GM12878 (cell line): ENCODE results near the gene TM7SF3. TPM values are rescaled to one million over a fixed set of nuclear protein-coding genes. Genes with fewer than 3 reads are reported as not detected.
A peak's percentile ranks its signal among the peaks of the same experiment; 100 is the strongest.

Experiments used
- ATAC-seq: fragments of 200-7000 bp; cut with Tn5 transposase; 3 replicates; pipeline ENCODE4 v1.9.1; 2020; ENCODE audit warnings: mild to moderate bottlenecking, moderate library complexity
- BruUV-seq: library from RNA; stranded (reverse); fragments of 400-500 nt; replicated peaks from 2 replicates; lab custom pipeline; 2021; lab: Mats Ljungman, UMichigan
- CTCF ChIA-PET: fragments of 300-600 bp; sonication (Branson Sonifier 250); formaldehyde crosslinking; extraction: SDS; loops from one replicate; lab custom pipeline; 2021; ENCODE audit warnings: inconsistent platforms; lab: Yijun Ruan, JAX
- POLR2A ChIA-PET: fragments of 350-600 bp; formaldehyde crosslinking; extraction: SDS; loops from one replicate; lab custom pipeline; 2021; ENCODE audit warnings: inconsistent platforms; lab: Charles Lee
- RAD21 ChIA-PET: fragments of 300-600 bp; sonication (Branson Sonifier 250); formaldehyde crosslinking; loops from one replicate; lab custom pipeline; 2023; ENCODE audit warnings: antibody characterized with exemption; ENCODE audit not compliant: unreplicated experiment; lab: Charles Lee
- SMC1A ChIA-PET: fragments of 300-600 bp; sonication (Branson Sonifier 250); formaldehyde crosslinking; loops from one replicate; lab custom pipeline; 2023; ENCODE audit not compliant: unreplicated experiment, uncharacterized antibody; lab: Charles Lee
- DNase-seq: peaks from one replicate; pipeline ENCODE4 v3.0.0-alpha.2; 2011; ENCODE audit warnings: low read depth, low spot score
- FAIRE-seq: peaks from 3 replicates; lab custom pipeline; 2011; peaks lifted over from hg19 to GRCh38; lab: Jason Lieb, UNC
- H2AFZ ChIP-seq: 2 replicates; pipeline ENCODE4 v1.6.0; 2011; ENCODE audit warnings: low read depth, low read length, control low read depth; ENCODE audit not compliant: control insufficient read depth
- H3K27ac ChIP-seq: 2 replicates; pipeline ENCODE4 v1.5.1; 2011; ENCODE audit warnings: control low read depth; ENCODE audit not compliant: control insufficient read depth, insufficient read depth
- H3K27me3 ChIP-seq, 2 experiments: replicated peaks in 1 of 2; 2 replicates each; pipeline versions ENCODE4 v1.6.0 to v1.6.1; 2011; ENCODE audit warnings: low read length in 1 of 2; ENCODE audit not compliant: control insufficient read depth in 2 of 2, insufficient read depth in 2 of 2
- H3K36me3 ChIP-seq, 2 experiments: 2 replicates each; pipeline ENCODE4 v1.5.1; 2011; ENCODE audit warnings: low read length in 1 of 2; ENCODE audit not compliant: control insufficient read depth in 2 of 2, insufficient read depth in 2 of 2
- H3K4me1 ChIP-seq: 2 replicates; pipeline ENCODE4 v1.6.1; 2011; ENCODE audit warnings: mild to moderate bottlenecking, low read length, moderate library complexity, mixed read lengths; ENCODE audit not compliant: control insufficient read depth, insufficient read depth
- H3K4me2 ChIP-seq: 2 replicates; pipeline ENCODE4 v1.6.0; 2011; ENCODE audit warnings: control low read depth; ENCODE audit not compliant: control insufficient read depth, insufficient read depth
- H3K4me3 ChIP-seq: fragments of 200-600 bp; sonication (generic); 2 replicates; pipeline ENCODE4 v1.5.1; 2016
- H3K79me2 ChIP-seq: 2 replicates; pipeline ENCODE4 v1.6.0; 2011; ENCODE audit warnings: low read length; ENCODE audit not compliant: control insufficient read depth, insufficient read depth
- H3K9ac ChIP-seq: 2 replicates; pipeline ENCODE4 v1.8.0; 2011; ENCODE audit warnings: low read length, control low read depth, mixed read lengths; ENCODE audit not compliant: control insufficient read depth, insufficient read depth
- H3K9me3 ChIP-seq: replicated peaks from 3 replicates; pipeline ENCODE4 v1.5.1; 2011; ENCODE audit warnings: mild to moderate bottlenecking, low read length; ENCODE audit not compliant: control insufficient read depth, insufficient read depth
- H4K20me1 ChIP-seq: 2 replicates; pipeline ENCODE4 v1.6.0; 2011; ENCODE audit not compliant: control insufficient read depth, insufficient read depth
- BMI1 ChIP-seq: fragments of 450-650 bp; IDR thresholded peaks from 2 replicates; pipeline ENCODE4 v1.6.1; 2016; ENCODE audit warnings: mild to moderate bottlenecking, moderate library complexity, borderline replicate concordance
- EP300 ChIP-seq, 2 experiments: fragments of 150-350 bp in 1 of 2; IDR thresholded peaks; 2 replicates each; pipeline ENCODE4 v1.6.1; 2011 to 2012; ENCODE audit warnings: low read depth in 2 of 2, low read length in 2 of 2, borderline replicate concordance in 1 of 2, improper control_type of control experiment in 1 of 2, inconsistent platforms in 1 of 2; ENCODE audit not compliant: control insufficient read depth in 1 of 2
- ESRRA ChIP-seq: IDR thresholded peaks from 2 replicates; pipeline ENCODE4 v1.6.1; 2012; ENCODE audit warnings: mild to moderate bottlenecking, low read length, improper control_type of control experiment
- FOXM1 ChIP-seq: IDR thresholded peaks from 2 replicates; pipeline ENCODE4 v1.6.1; 2012; ENCODE audit warnings: low read depth, mild to moderate bottlenecking, inconsistent platforms, low read length, moderate library complexity
- PAX5 ChIP-seq: IDR thresholded peaks from 2 replicates; pipeline ENCODE4 v1.6.1; 2011; ENCODE audit warnings: low read depth, low read length, borderline replicate concordance
- SKIL ChIP-seq: fragments of 450-650 bp; IDR thresholded peaks from 2 replicates; pipeline ENCODE4 v1.6.1; 2017; ENCODE audit warnings: mild to moderate bottlenecking, low read depth, inconsistent platforms; ENCODE audit not compliant: poor library complexity, severe bottlenecking
- TBL1XR1 ChIP-seq: IDR thresholded peaks from 2 replicates; pipeline ENCODE4 v1.6.1; 2012; ENCODE audit warnings: low read depth, low read length, improper control_type of control experiment
- WGBS: methylation state at CpG from one replicate; pipeline ENCODE4 v1.1.6; 2016; ENCODE audit warnings: low lambda C conversion rate; ENCODE audit not compliant: insufficient replicate concordance, insufficient coverage; ENCODE audit errors: missing lambda C conversion rate; 5-methylcytosine and 5-hydroxymethylcytosine counted together
- in situ Hi-C: fragments of 300-500 bp; cut with MboI; formaldehyde crosslinking; loops from 9 replicates; pipeline ENCODE4 v1.14.3; 2018; ENCODE audit warnings: mixed read lengths
- intact Hi-C: fragments of 100-400 bp; cut with micrococcal nuclease; formaldehyde crosslinking; loops from one replicate; pipeline ENCODE4 v1.14.2; 2022; ENCODE audit not compliant: unreplicated experiment
- polyA plus RNA-seq, 11 experiments: library from polyadenylated mRNA; depleted of rRNA in 4 of 11; unstranded in 6 of 11; stranded (reverse) in 5 of 11; fragments of >200 nt; fragmentation: Nextera tagmentation in 4 of 11; fragmentation: Illumina TruSeq in 1 of 11; extraction: Ambion mirVana in 4 of 11; extraction: Trizol in 1 of 11; gene quantifications; 1 replicate in 1 of 11; 2 replicates in 10 of 11; pipeline versions ENCODE4 v1.2.1 to v1.2.3, GENCODE V29; 2011 to 2016; ENCODE audit warnings: inconsistent platforms in 2 of 11, missing spikeins in 2 of 11, low read depth in 1 of 11
- total RNA-seq, 4 experiments: library from RNA; depleted of rRNA in 3 of 4; stranded (reverse); fragments of >200 nt in 3 of 4; fragmentation: Illumina TruSeq in 1 of 4; extraction: Trizol in 1 of 4; gene quantifications; 2 replicates each; pipeline versions ENCODE4 v1.2.1 to v1.2.3, GENCODE V29; 2013 to 2021
- TF ChIP-seq, protein P1 (sequence below): IDR thresholded peaks from 2 replicates; pipeline ENCODE4 v1.6.1; 2012; ENCODE audit warnings: low read depth, low read length, improper control_type of control experiment

The TM7SF3 gene
- total and polyA plus RNA-seq, 10 of the 15 experiments (the other 5 are each of a cell fraction or from before 2014, with no cell fraction given): 31.4 to 341 (median 74.8) TPM

DNA sequence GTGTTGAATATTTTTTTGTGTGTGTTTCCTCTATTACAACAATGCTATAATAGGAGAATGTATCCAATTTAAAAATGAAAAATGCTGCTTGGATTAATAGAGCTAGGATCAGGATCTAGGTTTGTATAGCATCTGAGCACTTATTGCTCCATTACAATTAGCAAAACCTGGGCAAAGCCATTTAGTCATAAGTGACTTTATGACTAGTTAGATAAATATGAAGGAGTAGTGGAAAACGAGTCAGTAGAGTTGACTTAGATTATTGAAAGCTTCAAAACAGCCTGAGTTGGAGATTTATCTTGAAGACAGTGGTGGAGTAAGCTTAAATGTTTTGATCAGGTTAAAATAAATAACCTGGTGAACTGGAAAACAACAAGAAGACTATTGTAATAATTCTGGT is 10.9 kb upstream of the TM7SF3 start:
- 0% methylated on average over 1 of the region's 1 CpG for WGBS
- FAIRE-seq: no peak

More for the DNA sequence above, 10.9 kb upstream of the TM7SF3 start:
- Histone ChIP-seq H3K4me1 (peaks cover 4% of the 10 kb centered on the region; the same call in 1 of the 2 replicates), H3K9me3 (no peaks in the 10 kb centered on the region), H3K79me2 (peaks cover 39% of the 10 kb centered on the region), H3K4me2 (peak overlapping the region; percentile 14; the same call in 1 of the 2 replicates), H4K20me1 (no peaks in the 10 kb centered on the region), H3K9ac (no peak overlapping the region), H3K4me3 (peak overlapping the region; percentile 91; the same call in 1 of the 2 replicates), H2AFZ (no peak overlapping the region), H3K27ac (no peak overlapping the region), H3K27me3 (no peaks in the 10 kb centered on the region), H3K36me3 (peaks cover 0 to 14% of the 10 kb centered on the region in 2 experiments; a peak in 3 of 4 replicates)
- BruUV-seq: no TSS peak
- ATAC-seq: no peak
- in situ Hi-C loops (no loop called here), intact Hi-C loops (no loop called here)
- CTCF ChIA-PET: interaction anchor here (0.7 to 15.9 kb wide), 7 partner anchors 10 to 360 kb away, joined by 3 to 294 read pairs (median 5); no protein-coding TSS in a partner anchor
- SMC1A ChIA-PET: interaction anchor here (0.5 to 11.1 kb wide), 7 partner anchors 9 to 281 kb away, joined by 3 to 198 read pairs (median 5); partner anchors contain the start of gene TM7SF3
- RAD21 ChIA-PET: interaction anchor here (1.1 to 6.8 kb wide), 4 partner anchors 11 to 280 kb away, joined by 3 to 81 read pairs (median 19); partner anchors contain the start of gene TM7SF3
- no peak for TF ChIP-seq ESRRA
- no peak for TF ChIP-seq PAX5
- no peak for TF ChIP-seq BMI1
- no peak for TF ChIP-seq EP300 (IDR thresholded peaks at IDR 0.05; ENCODE audit: borderline replicate concordance in 1 of 2, control insufficient read depth in 1 of 2, low read depth in 2 of 2, low read length in 2 of 2)
- TF ChIP-seq SKIL: no peak
- TF ChIP-seq TBL1XR1: no peak
- TF ChIP-seq, protein P1, sequence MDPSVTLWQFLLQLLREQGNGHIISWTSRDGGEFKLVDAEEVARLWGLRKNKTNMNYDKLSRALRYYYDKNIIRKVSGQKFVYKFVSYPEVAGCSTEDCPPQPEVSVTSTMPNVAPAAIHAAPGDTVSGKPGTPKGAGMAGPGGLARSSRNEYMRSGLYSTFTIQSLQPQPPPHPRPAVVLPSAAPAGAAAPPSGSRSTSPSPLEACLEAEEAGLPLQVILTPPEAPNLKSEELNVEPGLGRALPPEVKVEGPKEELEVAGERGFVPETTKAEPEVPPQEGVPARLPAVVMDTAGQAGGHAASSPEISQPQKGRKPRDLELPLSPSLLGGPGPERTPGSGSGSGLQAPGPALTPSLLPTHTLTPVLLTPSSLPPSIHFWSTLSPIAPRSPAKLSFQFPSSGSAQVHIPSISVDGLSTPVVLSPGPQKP: 0 out of 2 replicates have a peak, but pooled peaks have one; percentile 4
- no peak for TF ChIP-seq FOXM1
- no peak for DNase-seq
- POLR2A ChIA-PET: interaction anchor here (0.5 to 0.7 kb wide), 2 partner anchors 69 to 265 kb away, joined by 3 to 6 read pairs; no protein-coding TSS in a partner anchor
